ENCODE results near the gene IGFBP1. TPM values are rescaled to one million over a fixed set of nuclear protein-coding genes. Genes with fewer than 3 reads are reported as not detected.
A peak's percentile ranks its signal among the peaks of the same experiment; 100 is the strongest.

Gene IGFBP1
- polyA plus RNA-seq, 1 of the 3 experiments (the other 2 are of a cell fraction): not detected

DNA sequence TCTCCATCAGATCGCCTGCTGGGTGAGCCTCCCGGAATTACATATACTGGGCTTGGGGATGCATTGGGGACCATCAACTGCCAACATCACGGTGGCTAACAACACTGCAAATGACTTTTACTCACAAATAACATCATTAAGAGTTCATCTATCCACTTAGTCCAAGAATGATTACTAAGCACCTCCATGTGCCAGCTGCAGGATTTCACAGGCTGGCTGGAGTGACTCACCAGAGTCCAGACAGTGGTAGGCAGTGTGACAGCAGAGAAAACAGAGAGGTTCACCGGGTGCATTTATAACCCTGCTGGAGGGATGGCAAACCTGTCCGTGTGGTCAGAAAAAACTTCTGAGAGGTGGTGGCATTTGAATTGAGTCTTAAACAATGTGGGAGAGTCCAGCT lies 36.0 kb downstream of the IGFBP1 start (continued):
- TF ChIP-seq REST (IDR thresholded peaks at IDR 0.05; ENCODE audit: low read depth, low read length): no peak
- TF ChIP-seq SIN3A (IDR thresholded peaks at IDR 0.05; ENCODE audit: borderline replicate concordance, low read depth, low read length): peak; percentile 31; the same call in 1 of the 2 replicates
- no peak for TF ChIP-seq POLR2AphosphoS5 (IDR thresholded peaks at IDR 0.05; ENCODE audit: low read depth, low read length)
- TF ChIP-seq, protein P1, sequence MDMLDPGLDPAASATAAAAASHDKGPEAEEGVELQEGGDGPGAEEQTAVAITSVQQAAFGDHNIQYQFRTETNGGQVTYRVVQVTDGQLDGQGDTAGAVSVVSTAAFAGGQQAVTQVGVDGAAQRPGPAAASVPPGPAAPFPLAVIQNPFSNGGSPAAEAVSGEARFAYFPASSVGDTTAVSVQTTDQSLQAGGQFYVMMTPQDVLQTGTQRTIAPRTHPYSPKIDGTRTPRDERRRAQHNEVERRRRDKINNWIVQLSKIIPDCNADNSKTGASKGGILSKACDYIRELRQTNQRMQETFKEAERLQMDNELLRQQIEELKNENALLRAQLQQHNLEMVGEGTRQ (IDR thresholded peaks at IDR 0.05; ENCODE audit: borderline replicate concordance, low read depth, low read length): no peak
- no peak for TF ChIP-seq MEF2A (IDR thresholded peaks at IDR 0.05; ENCODE audit: borderline replicate concordance, low read depth)

- H2AFZ ChIP-seq (ENCODE audit: low read depth): no peak overlapping the region
Measured at GRCh38 chr7:45927721-45928120, 39.4 kb downstream of the IGFBP1 start.

More at GRCh38 chr7:45927721-45928120, 39.4 kb downstream of the IGFBP1 start:
- Histone ChIP-seq H3K9me3 (no peaks in the 10 kb centered on the region), H3K4me2 (no peak overlapping the region), H4K20me1 (ENCODE audit: insufficient read depth) (no peaks in the 10 kb centered on the region), H3K27me3 (ENCODE audit: insufficient read depth) (no peaks in the 10 kb centered on the region), H3K9ac (no peak overlapping the region), H3K4me1 (ENCODE audit: control insufficient read depth in 1 of 2, insufficient read depth in 2 of 2, low read depth in 1 of 2, low read length in 1 of 2) (peaks cover 9 to 17% of the 10 kb centered on the region in 2 experiments), H3K27ac (ENCODE audit: low read depth in 2 of 2, low read length in 1 of 2) (no peak overlapping the region), H3K4me3 (ENCODE audit: low read depth in 2 of 2, low read length in 1 of 2) (no peak overlapping the region), H3F3A (replicated peaks; ENCODE audit: insufficient read depth) (peaks cover 20% of the 10 kb centered on the region), H3K79me2 (ENCODE audit: insufficient read depth) (no peaks in the 10 kb centered on the region), H3K9me2 (no peaks in the 10 kb centered on the region), H3K36me3 (replicated peaks in 1 of 2; ENCODE audit: control insufficient read depth in 1 of 2, insufficient read depth in 2 of 2, low read length in 1 of 2) (no peaks in the 10 kb centered on the region)
- TF ChIP-seq NFIC (IDR thresholded peaks at IDR 0.05; ENCODE audit: borderline replicate concordance): no peak
- TF ChIP-seq YY1 (IDR thresholded peaks at IDR 0.05; ENCODE audit: low read depth): no peak
- no peak for TF ChIP-seq FOSL2 (IDR thresholded peaks at IDR 0.05; ENCODE audit: borderline replicate concordance, low read depth)
- no peak for TF ChIP-seq FOXM1 (IDR thresholded peaks at IDR 0.05; ENCODE audit: low read depth)
- TF ChIP-seq TEAD4 (IDR thresholded peaks at IDR 0.05; ENCODE audit: borderline replicate concordance, insufficient read depth): no peak
- no peak for TF ChIP-seq RCOR1 (IDR thresholded peaks at IDR 0.05; ENCODE audit: low read length)
- TF ChIP-seq MAX (IDR thresholded peaks at IDR 0.05; ENCODE audit: low read depth): no peak
- no peak for TF ChIP-seq GABPA (IDR thresholded peaks at IDR 0.05; ENCODE audit: low read depth)
- no peak for TF ChIP-seq RXRA (IDR thresholded peaks at IDR 0.05; ENCODE audit: borderline replicate concordance, low read depth)
- no peak for TF ChIP-seq NRF1 (IDR thresholded peaks at IDR 0.05; ENCODE audit: low read depth, low read length)
- TF ChIP-seq TAF1 (IDR thresholded peaks at IDR 0.05; ENCODE audit: borderline replicate concordance, low read depth, low read length): no peak
- WGBS (ENCODE audit: low lambda C conversion rate): 93% methylated on average over 3 of the region's 3 CpGs
- ChIA-PET CTCF (interaction anchor here (0.6 kb wide), 1 partner anchor 11 kb away, joined by 3 read pairs; no protein-coding TSS in a partner anchor), POLR2A (no interaction called here)
- DNase-seq: no peak
